Esophagus muscularis mucosa (tissue), 3 donors: ENCODE measurements around the gene CCDC183.

Experiments used
- POLR2A ChIP-seq: fragments of 450-650 bp; IDR thresholded peaks from one replicate; pipeline ENCODE4 v1.6.1; 2017; ENCODE audit warnings: antibody characterized with exemption, moderate library complexity, mild to moderate bottlenecking, low read depth
- POLR2AphosphoS5 ChIP-seq, 2 donors: sonication (generic); formaldehyde crosslinking; IDR thresholded peaks; one replicate each; pipeline ENCODE4 v1.6.1; 2017; ENCODE audit warnings: antibody characterized with exemption in 2 of 2
- TF ChIP-seq, protein P1 (sequence below), 3 experiments: fragments of 200-600 bp in 2 of 3; fragments of 450-650 bp in 1 of 3; sonication (generic) in 2 of 3; IDR thresholded peaks; one replicate each; pipeline ENCODE4 v1.5.1; 2017 to 2019; ENCODE audit warnings: antibody characterized with exemption in 3 of 3, mild to moderate bottlenecking in 2 of 3, moderate library complexity in 1 of 3

DNA sequence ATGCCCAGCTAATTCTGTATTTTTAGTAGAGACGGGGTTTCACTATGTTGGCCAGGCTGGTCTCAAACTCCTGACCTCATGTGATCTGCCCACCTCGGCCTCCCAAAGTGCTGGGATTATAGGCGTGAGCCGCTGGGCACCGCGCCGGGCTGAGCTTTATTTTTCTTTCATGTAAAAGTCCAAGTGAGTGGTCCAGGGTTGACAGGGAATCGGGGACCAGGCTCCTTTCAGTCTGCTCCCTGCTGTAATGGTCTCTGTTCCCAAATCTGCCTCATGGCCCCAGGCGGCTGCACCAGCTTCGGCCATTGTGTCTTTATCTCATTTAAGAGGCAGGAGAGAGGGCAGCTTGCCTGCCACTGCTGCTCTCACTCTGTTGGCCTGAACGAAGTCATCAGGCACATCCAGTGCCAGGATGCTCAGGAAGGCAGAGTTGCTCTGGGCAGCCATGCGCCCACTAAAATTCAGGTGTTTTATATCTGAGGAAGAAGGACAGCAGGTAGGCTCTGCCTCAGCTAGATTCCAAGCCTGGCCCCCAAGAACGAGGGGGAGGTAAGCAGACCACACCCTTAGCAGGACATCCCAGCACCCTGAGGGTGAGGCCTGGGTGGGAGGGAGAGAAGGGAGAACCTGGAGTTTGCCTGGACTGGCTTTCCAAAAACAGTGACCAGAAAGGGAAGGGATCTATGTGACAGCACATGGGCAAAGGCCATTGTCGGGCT lies 1.7 kb upstream of the CCDC183 start:
- no peak for TF ChIP-seq POLR2AphosphoS5 (IDR thresholded peaks at IDR 0.05)
- TF ChIP-seq, protein P1, sequence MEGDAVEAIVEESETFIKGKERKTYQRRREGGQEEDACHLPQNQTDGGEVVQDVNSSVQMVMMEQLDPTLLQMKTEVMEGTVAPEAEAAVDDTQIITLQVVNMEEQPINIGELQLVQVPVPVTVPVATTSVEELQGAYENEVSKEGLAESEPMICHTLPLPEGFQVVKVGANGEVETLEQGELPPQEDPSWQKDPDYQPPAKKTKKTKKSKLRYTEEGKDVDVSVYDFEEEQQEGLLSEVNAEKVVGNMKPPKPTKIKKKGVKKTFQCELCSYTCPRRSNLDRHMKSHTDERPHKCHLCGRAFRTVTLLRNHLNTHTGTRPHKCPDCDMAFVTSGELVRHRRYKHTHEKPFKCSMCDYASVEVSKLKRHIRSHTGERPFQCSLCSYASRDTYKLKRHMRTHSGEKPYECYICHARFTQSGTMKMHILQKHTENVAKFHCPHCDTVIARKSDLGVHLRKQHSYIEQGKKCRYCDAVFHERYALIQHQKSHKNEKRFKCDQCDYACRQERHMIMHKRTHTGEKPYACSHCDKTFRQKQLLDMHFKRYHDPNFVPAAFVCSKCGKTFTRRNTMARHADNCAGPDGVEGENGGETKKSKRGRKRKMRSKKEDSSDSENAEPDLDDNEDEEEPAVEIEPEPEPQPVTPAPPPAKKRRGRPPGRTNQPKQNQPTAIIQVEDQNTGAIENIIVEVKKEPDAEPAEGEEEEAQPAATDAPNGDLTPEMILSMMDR (IDR thresholded peaks at IDR 0.05): no peak
- no peak for TF ChIP-seq POLR2A
